Suprapubic skin (tissue), 4 donors: ENCODE data around the gene CRTAC1. TPM values are rescaled to one million over a fixed set of nuclear protein-coding genes. Genes with fewer than 3 reads are reported as not detected.

ENCODE experiments used
- DNase-seq, 2 donors: peaks; one replicate each; pipeline ENCODE4 v3.0.0-alpha.2; 2019; ENCODE audit warnings: low spot score in 2 of 2
- H3K27ac ChIP-seq: fragments of 200-600 bp; sonication (generic); one replicate; pipeline ENCODE4 v1.5.1; 2019
- H3K27me3 ChIP-seq: fragments of 200-600 bp; sonication (generic); one replicate; pipeline ENCODE4 v1.5.1; 2019
- H3K36me3 ChIP-seq: fragments of 200-600 bp; sonication (generic); one replicate; pipeline ENCODE4 v1.5.1; 2019
- H3K4me1 ChIP-seq: fragments of 200-600 bp; sonication (generic); one replicate; pipeline ENCODE4 v1.5.1; 2019
- H3K4me3 ChIP-seq: fragments of 200-600 bp; sonication (generic); one replicate; pipeline ENCODE4 v1.5.1; 2019; ENCODE audit warnings: mild to moderate bottlenecking
- H3K9me3 ChIP-seq: fragments of 200-600 bp; sonication (generic); one replicate; pipeline ENCODE4 v1.5.1; 2019
- EP300 ChIP-seq: sonication (generic); formaldehyde crosslinking; IDR thresholded peaks from one replicate; pipeline ENCODE4 v1.6.1; 2017; ENCODE audit warnings: antibody characterized with exemption
- POLR2A ChIP-seq, 2 donors: fragments of 450-650 bp; IDR thresholded peaks; one replicate each; pipeline ENCODE4 v1.6.1; 2017; ENCODE audit warnings: antibody characterized with exemption in 2 of 2, mild to moderate bottlenecking in 2 of 2, moderate library complexity in 2 of 2
- POLR2AphosphoS5 ChIP-seq, 3 donors: sonication (generic); formaldehyde crosslinking; IDR thresholded peaks; one replicate each; pipeline ENCODE4 v1.6.1; 2017; ENCODE audit warnings: antibody characterized with exemption in 3 of 3
- WGBS: methylation state at CpG from one replicate; pipeline ENCODE4 v1.1.5; 2018; 5-methylcytosine and 5-hydroxymethylcytosine counted together
- total RNA-seq, 4 donors: library from RNA; depleted of rRNA; stranded (reverse); fragments of >200 nt; gene quantifications; one replicate each; pipeline ENCODE4 v1.1.0, GENCODE V29; 2016
- TF ChIP-seq, protein P1 (sequence below), 2 donors: fragments of 200-600 bp in 1 of 2; fragments of 450-650 bp in 1 of 2; sonication (generic) in 1 of 2; IDR thresholded peaks; one replicate each; pipeline ENCODE4 v1.5.1; 2016 to 2019; ENCODE audit warnings: antibody characterized with exemption in 2 of 2, mild to moderate bottlenecking in 1 of 2, moderate library complexity in 1 of 2

The CRTAC1 gene
- total RNA-seq, 4 donors from 2014 or later, result 1.3 to 5.1 (median 2.2) TPM

DNA sequence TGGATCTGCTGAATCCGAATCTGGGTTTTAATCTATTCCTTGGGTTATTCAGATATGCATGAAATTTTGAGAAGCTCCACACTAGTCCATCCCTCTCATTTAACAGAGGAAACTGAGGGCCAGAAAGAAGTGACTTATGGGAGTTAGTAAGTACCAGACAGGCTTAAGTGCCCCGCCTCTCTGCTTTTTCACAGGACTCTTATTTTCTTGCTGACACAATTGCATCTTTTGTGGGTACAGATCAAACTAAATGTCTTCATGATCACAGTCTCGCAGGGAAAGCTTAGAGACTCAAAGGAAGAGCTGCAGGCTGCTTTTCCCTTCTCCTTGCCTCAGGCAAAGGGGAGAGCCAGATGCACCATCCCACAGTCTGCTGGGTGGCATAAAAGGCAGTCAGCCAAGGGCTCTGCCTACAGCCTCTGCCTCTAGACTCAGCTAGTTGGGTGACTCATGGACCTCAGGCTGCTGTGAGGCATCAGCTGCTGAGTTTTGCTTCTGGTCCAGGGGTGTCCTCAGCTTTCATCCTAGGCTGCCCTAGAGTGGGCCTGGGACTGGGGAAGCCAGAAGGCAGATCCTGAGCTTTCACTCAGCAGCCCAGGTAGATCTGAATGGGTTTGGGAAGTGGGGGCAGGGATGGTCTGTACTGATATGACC lies 169.2 kb downstream of the CRTAC1 start:
- Histone ChIP-seq H3K27me3 (peaks cover 3% of the 10 kb centered on the region), H3K27ac (no peak overlapping the region), H3K4me3 (no peak overlapping the region), H3K9me3 (no peaks in the 10 kb centered on the region), H3K4me1 (peaks cover 9% of the 10 kb centered on the region), H3K36me3 (no peaks in the 10 kb centered on the region)
- no peak for TF ChIP-seq EP300
- TF ChIP-seq POLR2AphosphoS5 (IDR thresholded peaks at IDR 0.05), result no peak
- TF ChIP-seq POLR2A (IDR thresholded peaks at IDR 0.05), result no peak
- TF ChIP-seq, protein P1, sequence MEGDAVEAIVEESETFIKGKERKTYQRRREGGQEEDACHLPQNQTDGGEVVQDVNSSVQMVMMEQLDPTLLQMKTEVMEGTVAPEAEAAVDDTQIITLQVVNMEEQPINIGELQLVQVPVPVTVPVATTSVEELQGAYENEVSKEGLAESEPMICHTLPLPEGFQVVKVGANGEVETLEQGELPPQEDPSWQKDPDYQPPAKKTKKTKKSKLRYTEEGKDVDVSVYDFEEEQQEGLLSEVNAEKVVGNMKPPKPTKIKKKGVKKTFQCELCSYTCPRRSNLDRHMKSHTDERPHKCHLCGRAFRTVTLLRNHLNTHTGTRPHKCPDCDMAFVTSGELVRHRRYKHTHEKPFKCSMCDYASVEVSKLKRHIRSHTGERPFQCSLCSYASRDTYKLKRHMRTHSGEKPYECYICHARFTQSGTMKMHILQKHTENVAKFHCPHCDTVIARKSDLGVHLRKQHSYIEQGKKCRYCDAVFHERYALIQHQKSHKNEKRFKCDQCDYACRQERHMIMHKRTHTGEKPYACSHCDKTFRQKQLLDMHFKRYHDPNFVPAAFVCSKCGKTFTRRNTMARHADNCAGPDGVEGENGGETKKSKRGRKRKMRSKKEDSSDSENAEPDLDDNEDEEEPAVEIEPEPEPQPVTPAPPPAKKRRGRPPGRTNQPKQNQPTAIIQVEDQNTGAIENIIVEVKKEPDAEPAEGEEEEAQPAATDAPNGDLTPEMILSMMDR (IDR thresholded peaks at IDR 0.05), result no peak
- no peak for DNase-seq
- 55% methylated on average over 3 of the region's 3 CpGs for WGBS

DNA sequence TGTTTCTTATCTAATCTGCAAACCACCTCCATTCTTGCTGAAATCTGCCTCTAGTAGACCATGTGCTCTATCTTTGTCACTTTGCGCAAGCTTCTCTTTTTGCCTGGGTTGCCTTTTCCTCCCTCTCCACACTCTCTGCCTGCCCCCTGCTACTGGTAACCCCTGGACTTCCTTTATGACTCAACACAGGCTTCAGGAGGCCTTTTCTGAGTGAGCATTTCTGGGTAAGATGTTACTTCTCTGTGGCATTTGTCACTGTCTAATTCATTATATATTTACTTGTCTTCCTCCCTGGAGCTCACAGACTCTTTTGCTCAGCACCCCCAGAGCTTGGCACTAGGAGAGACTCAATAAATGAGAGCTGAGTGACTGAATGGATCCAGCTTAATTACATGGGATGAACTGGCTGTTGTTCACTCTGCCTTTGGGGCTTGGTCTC lies 172.4 kb downstream of the CRTAC1 start:
- no peak for TF ChIP-seq EP300
- no peak for TF ChIP-seq POLR2AphosphoS5 (IDR thresholded peaks at IDR 0.05)
- TF ChIP-seq, protein P1 (IDR thresholded peaks at IDR 0.05), result no peak
- TF ChIP-seq POLR2A (IDR thresholded peaks at IDR 0.05), result no peak
- peaks cover 7% of the 10 kb centered on the region for H3K27me3 ChIP-seq
- no peak overlapping the region for H3K4me3 ChIP-seq
- 71% methylated on average over 1 of the region's 1 CpG for WGBS
- no peak overlapping the region for H3K27ac ChIP-seq
- no peaks in the 10 kb centered on the region for H3K9me3 ChIP-seq
- DNase-seq, result no peak
- peaks cover 9% of the 10 kb centered on the region for H3K4me1 ChIP-seq
- H3K36me3 ChIP-seq, result no peaks in the 10 kb centered on the region

GRCh38 chr10:97854743-97855142 lies 175.7 kb downstream of the CRTAC1 start:
- H3K4me3 ChIP-seq, result no peak overlapping the region
- no peaks in the 10 kb centered on the region for H3K9me3 ChIP-seq
- H3K36me3 ChIP-seq, result no peaks in the 10 kb centered on the region
- H3K4me1 ChIP-seq, result peaks cover 22% of the 10 kb centered on the region
- peaks cover 30% of the 10 kb centered on the region for H3K27me3 ChIP-seq
- TF ChIP-seq, protein P1 (IDR thresholded peaks at IDR 0.05), result no peak
- TF ChIP-seq POLR2AphosphoS5 (IDR thresholded peaks at IDR 0.05) (no peak), POLR2A (IDR thresholded peaks at IDR 0.05) (no peak), EP300 (no peak)
- DNase-seq, result no peak
- no peak overlapping the region for H3K27ac ChIP-seq
- WGBS, result 83% methylated on average over 3 of the region's 3 CpGs

- WGBS, result 60% methylated on average over 4 of the region's 4 CpGs
- peak overlapping the region; percentile 77 for H3K27ac ChIP-seq
- peaks cover 31% of the 10 kb centered on the region for H3K4me1 ChIP-seq
- DNase-seq, result no peak
- no peaks in the 10 kb centered on the region for H3K36me3 ChIP-seq
- peaks cover 30% of the 10 kb centered on the region for H3K27me3 ChIP-seq
- TF ChIP-seq POLR2AphosphoS5 (IDR thresholded peaks at IDR 0.05) (no peak), POLR2A (IDR thresholded peaks at IDR 0.05) (no peak), EP300 (no peak)
- TF ChIP-seq, protein P1 (IDR thresholded peaks at IDR 0.05), result no peak
- no peaks in the 10 kb centered on the region for H3K9me3 ChIP-seq
- no peak overlapping the region for H3K4me3 ChIP-seq
Measured at GRCh38 chr10:97852840-97853405, 177.5 kb downstream of the CRTAC1 start.

DNA sequence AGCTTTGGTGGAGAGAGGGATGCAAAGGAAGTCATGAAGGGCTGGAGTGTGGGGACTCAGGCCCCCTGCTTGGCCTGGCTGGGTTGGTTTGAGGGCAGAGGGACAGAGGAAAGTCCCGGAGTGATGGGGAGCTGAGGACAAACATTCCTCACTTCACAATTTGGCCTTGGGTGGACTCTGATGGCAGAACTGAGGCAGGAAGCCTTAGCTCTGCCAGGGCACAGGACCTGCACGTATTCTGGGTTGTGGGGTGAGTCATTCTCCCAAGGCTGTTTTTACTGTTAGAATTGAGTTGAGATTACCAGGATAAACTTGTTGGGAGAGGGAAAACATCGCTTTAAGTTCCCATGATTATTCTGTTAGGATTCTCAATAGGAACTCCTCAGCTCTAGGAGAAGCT lies 178.1 kb downstream of the CRTAC1 start:
- DNase-seq, result no peak
- 32% methylated on average over 3 of the region's 3 CpGs for WGBS
- peaks cover 31% of the 10 kb centered on the region for H3K4me1 ChIP-seq
- H3K36me3 ChIP-seq, result no peaks in the 10 kb centered on the region
- H3K27me3 ChIP-seq, result peaks cover 30% of the 10 kb centered on the region
- H3K9me3 ChIP-seq, result no peaks in the 10 kb centered on the region
- H3K4me3 ChIP-seq, result no peak overlapping the region
- TF ChIP-seq EP300 (no peak), POLR2A (IDR thresholded peaks at IDR 0.05) (no peak), POLR2AphosphoS5 (IDR thresholded peaks at IDR 0.05) (no peak)
- TF ChIP-seq, protein P1 (IDR thresholded peaks at IDR 0.05), result no peak
- peak overlapping the region; percentile 77 for H3K27ac ChIP-seq
